H9 (cell line): ENCODE results near the gene PRSS38. TPM values are rescaled to one million over a fixed set of nuclear protein-coding genes. Genes with fewer than 3 reads are reported as not detected.

Source experiments
- DNase-seq: peaks from one replicate; pipeline ENCODE4 v3.0.0-alpha.2; 2017
- H2AFZ ChIP-seq: one replicate; pipeline ENCODE4 v1.6.1; 2013; ENCODE audit warnings: mild to moderate bottlenecking, low read length, control low read depth, moderate library complexity
- H2AK5ac ChIP-seq: 2 replicates; pipeline ENCODE4 v1.6.1; 2013; ENCODE audit warnings: low read length, control low read depth, mixed read lengths; ENCODE audit not compliant: insufficient read length
- H2BK120ac ChIP-seq: one replicate; pipeline ENCODE4 v1.6.1; 2013; ENCODE audit warnings: low read depth, mild to moderate bottlenecking, low read length, control low read depth, inconsistent platforms; ENCODE audit not compliant: poor library complexity, severe bottlenecking
- H2BK12ac ChIP-seq: 2 replicates; pipeline ENCODE4 v1.6.1; 2013; ENCODE audit warnings: low read length, control low read depth, mixed read lengths, low read depth; ENCODE audit not compliant: insufficient read length
- H2BK15ac ChIP-seq: 2 replicates; pipeline ENCODE4 v1.6.1; 2013; ENCODE audit warnings: low read depth, low read length, control low read depth
- H2BK20ac ChIP-seq: one replicate; pipeline ENCODE4 v1.6.1; 2013; ENCODE audit warnings: low read depth, mild to moderate bottlenecking, low read length, control low read depth, inconsistent platforms; ENCODE audit not compliant: poor library complexity, severe bottlenecking
- H2BK5ac ChIP-seq: 2 replicates; pipeline ENCODE4 v1.6.1; 2013; ENCODE audit warnings: low read length, control low read depth, mixed read lengths; ENCODE audit not compliant: insufficient read length
- H3K14ac ChIP-seq: 2 replicates; pipeline ENCODE4 v1.6.1; 2013; ENCODE audit warnings: low read length, control low read depth; ENCODE audit not compliant: insufficient read depth
- H3K18ac ChIP-seq: 2 replicates; pipeline ENCODE4 v1.6.1; 2013; ENCODE audit warnings: low read depth, mild to moderate bottlenecking, mixed read lengths, low read length, control low read depth; ENCODE audit not compliant: insufficient read length
- H3K23ac ChIP-seq: 2 replicates; pipeline ENCODE4 v1.6.1; 2013; ENCODE audit warnings: low read length, control low read depth, mixed read lengths, low read depth; ENCODE audit not compliant: insufficient read length
- H3K23me2 ChIP-seq: 2 replicates; pipeline ENCODE4 v1.6.1; 2013; ENCODE audit warnings: low read depth, mild to moderate bottlenecking, mixed read lengths, low read length, control low read depth; ENCODE audit not compliant: insufficient read length, poor library complexity, severe bottlenecking
- H3K27ac ChIP-seq: 2 replicates; pipeline ENCODE4 v1.5.1; 2013; ENCODE audit warnings: low read length, control low read depth, mixed read lengths, low read depth; ENCODE audit not compliant: insufficient read length
- H3K27me3 ChIP-seq: 2 replicates; pipeline ENCODE4 v1.6.1; 2013; ENCODE audit warnings: low read length, control low read depth, inconsistent platforms; ENCODE audit not compliant: insufficient read depth
- H3K4ac ChIP-seq: 2 replicates; pipeline ENCODE4 v1.6.1; 2013; ENCODE audit warnings: low read depth, mild to moderate bottlenecking, control low read depth, inconsistent platforms, low read length, moderate library complexity
- H3K4me1 ChIP-seq: 2 replicates; pipeline ENCODE4 v1.6.1; 2013; ENCODE audit warnings: low read length, control low read depth, inconsistent platforms; ENCODE audit not compliant: insufficient read depth
- H3K4me2 ChIP-seq: 2 replicates; pipeline ENCODE4 v1.6.1; 2013; ENCODE audit warnings: low read length, control low read depth, mixed read lengths; ENCODE audit not compliant: insufficient read length, insufficient read depth
- H3K56ac ChIP-seq: 2 replicates; pipeline ENCODE4 v1.6.1; 2013; ENCODE audit warnings: low read depth, mild to moderate bottlenecking, mixed read lengths, low read length, control low read depth; ENCODE audit not compliant: insufficient read length
- H3K79me1 ChIP-seq: 2 replicates; pipeline ENCODE4 v1.6.1; 2013; ENCODE audit warnings: low read depth, mild to moderate bottlenecking, moderate library complexity, low read length, control low read depth, inconsistent platforms; ENCODE audit not compliant: insufficient read depth, poor library complexity, severe bottlenecking
- H3K79me2 ChIP-seq: 2 replicates; pipeline ENCODE4 v1.6.1; 2013; ENCODE audit warnings: low read length, control low read depth, inconsistent platforms; ENCODE audit not compliant: insufficient read depth
- H3K9ac ChIP-seq: 2 replicates; pipeline ENCODE4 v1.6.1; 2013; ENCODE audit warnings: low read length, control low read depth, mixed read lengths; ENCODE audit not compliant: insufficient read length; ENCODE audit errors: extremely low read depth
- H3K9me3 ChIP-seq: one replicate; pipeline ENCODE4 v1.6.1; 2013; ENCODE audit warnings: low read depth, low read length, inconsistent platforms; ENCODE audit not compliant: control insufficient read depth
- H3T11ph ChIP-seq: one replicate; pipeline ENCODE4 v1.6.1; 2013; ENCODE audit warnings: mild to moderate bottlenecking, low read length, control low read depth, inconsistent platforms
- H4K20me1 ChIP-seq: one replicate; pipeline ENCODE4 v1.6.1; 2013; ENCODE audit not compliant: control insufficient read depth, insufficient read length, insufficient read depth
- H4K5ac ChIP-seq: 2 replicates; pipeline ENCODE4 v1.6.1; 2013; ENCODE audit warnings: low read depth, mild to moderate bottlenecking, mixed read lengths, low read length, control low read depth; ENCODE audit not compliant: insufficient read length
- H4K8ac ChIP-seq: replicated peaks from 2 replicates; pipeline ENCODE4 v1.6.1; 2013; ENCODE audit warnings: low read length, control low read depth, mixed read lengths, low read depth; ENCODE audit not compliant: insufficient read length
- H4K91ac ChIP-seq: 2 replicates; pipeline ENCODE4 v1.6.1; 2013; ENCODE audit warnings: low read depth, mild to moderate bottlenecking, moderate library complexity, mixed read lengths, low read length, control low read depth; ENCODE audit not compliant: insufficient read length
- H3K27ac Mint-ChIP-seq, 3 experiments: 2 replicates in 2 of 3; 3 replicates in 1 of 3; pipeline ENCODE4 v1.8.0; 2020 to 2021; ENCODE audit warnings: mixed read lengths in 3 of 3, mild to moderate bottlenecking in 1 of 3, moderate library complexity in 1 of 3
- H3K27me3 Mint-ChIP-seq: 2 replicates; pipeline ENCODE4 v1.8.0; 2021; ENCODE audit warnings: low read depth, mild to moderate bottlenecking, moderate library complexity, mixed read lengths
- H3K36me3 Mint-ChIP-seq, 3 experiments: 2 replicates in 2 of 3; 3 replicates in 1 of 3; pipeline ENCODE4 v1.8.0; 2020 to 2021; ENCODE audit warnings: low read depth in 3 of 3, mixed read lengths in 3 of 3; ENCODE audit not compliant: insufficient read depth in 1 of 3
- H3K4me1 Mint-ChIP-seq, 2 experiments: 2 replicates each; pipeline ENCODE4 v1.8.0; 2020; ENCODE audit warnings: mixed read lengths in 2 of 2
- H3K4me3 Mint-ChIP-seq, 2 experiments: 2 replicates in 1 of 2; 3 replicates in 1 of 2; pipeline ENCODE4 v1.8.0; 2020 to 2021; ENCODE audit warnings: mild to moderate bottlenecking in 2 of 2, mixed read lengths in 2 of 2, moderate library complexity in 1 of 2
- H3K9me3 Mint-ChIP-seq, 2 experiments: 2 replicates in 1 of 2; 3 replicates in 1 of 2; pipeline ENCODE4 v1.8.0; 2020; ENCODE audit warnings: mild to moderate bottlenecking in 2 of 2, mixed read lengths in 2 of 2, moderate library complexity in 1 of 2
- CTCF ChIP-seq: fragments of 200-600 bp; sonication (generic); conservative IDR thresholded peaks from 3 replicates; pipeline ENCODE4 v1.8.0; 2021; ENCODE audit warnings: antibody characterized with exemption, mild to moderate bottlenecking
- WGBS: extraction: QIAGEN DNeasy Blood & Tissue Kit; methylation state at CpG from one replicate; pipeline ENCODE4 v1.1.7; 2013; ENCODE audit warnings: missing lambda C conversion rate, low lambda C conversion rate, mixed read lengths; ENCODE audit not compliant: insufficient read length; ENCODE audit errors: extremely low coverage; 5-methylcytosine and 5-hydroxymethylcytosine counted together
- total RNA-seq: library from RNA; stranded (reverse); gene quantifications from 2 replicates; pipeline ENCODE4 v1.2.1, GENCODE V29; 2021

The PRSS38 gene
- total RNA-seq, 1 experiment from 2014 or later: not detected

- no peak overlapping the region for H4K8ac ChIP-seq
- H2BK15ac ChIP-seq: no peak overlapping the region
- no peak overlapping the region for H3K27ac ChIP-seq
- H3K9me3 ChIP-seq: peaks cover 16% of the 10 kb centered on the region
- H3K79me1 ChIP-seq: no peaks in the 10 kb centered on the region
- no peaks in the 10 kb centered on the region for H3K4me1 Mint-ChIP-seq
- no peak overlapping the region for H3K9ac ChIP-seq
- H3K9me3 Mint-ChIP-seq: peaks cover 46 to 56% of the 10 kb centered on the region in 2 experiments
- H2BK120ac ChIP-seq: no peak overlapping the region
- H2AFZ ChIP-seq: no peak overlapping the region
- no peak overlapping the region for H3K56ac ChIP-seq
- H3K4me3 Mint-ChIP-seq: no peak overlapping the region
- H4K91ac ChIP-seq: no peak overlapping the region
- no peak overlapping the region for H2AK5ac ChIP-seq
- H3T11ph ChIP-seq: no peak overlapping the region
- no peak overlapping the region for H2BK5ac ChIP-seq
- H3K18ac ChIP-seq: no peak overlapping the region
- no peak overlapping the region; the same call in 1 of the 2 replicates for H3K14ac ChIP-seq
- no peak overlapping the region for H3K4ac ChIP-seq
- no peaks in the 10 kb centered on the region for H3K79me2 ChIP-seq
- no peaks in the 10 kb centered on the region for H4K20me1 ChIP-seq
- H3K4me1 ChIP-seq: no peaks in the 10 kb centered on the region
- H2BK12ac ChIP-seq: no peak overlapping the region
- H4K5ac ChIP-seq: no peak overlapping the region
- WGBS: no CpG with 5 or more reads among the region's 16 CpGs
- no peak overlapping the region for H3K27ac Mint-ChIP-seq
- TF ChIP-seq CTCF: no peak
- no peak for DNase-seq
- H3K36me3 Mint-ChIP-seq: peaks cover 0 to 18% (median 11%) of the 10 kb centered on the region in 3 experiments; a peak in 5 of 7 replicates
- no peak overlapping the region for H2BK20ac ChIP-seq
- peaks cover 2% of the 10 kb centered on the region; the same call in 1 of the 2 replicates for H3K27me3 Mint-ChIP-seq
- H3K27me3 ChIP-seq: no peaks in the 10 kb centered on the region
- H3K4me2 ChIP-seq: no peak overlapping the region
- H3K23ac ChIP-seq: no peak overlapping the region
- no peaks in the 10 kb centered on the region for H3K23me2 ChIP-seq
Measured at GRCh38 chr1:227816750-227817446, 1.4 kb downstream of the PRSS38 start.
